Putamen (tissue), 1 donor: ENCODE results near the gene WDFY4.

Experiments
- DNase-seq: peaks from one replicate; pipeline ENCODE4 v3.0.0-alpha.2; 2016; ENCODE audit warnings: low spot score

The WDFY4 gene

DNA sequence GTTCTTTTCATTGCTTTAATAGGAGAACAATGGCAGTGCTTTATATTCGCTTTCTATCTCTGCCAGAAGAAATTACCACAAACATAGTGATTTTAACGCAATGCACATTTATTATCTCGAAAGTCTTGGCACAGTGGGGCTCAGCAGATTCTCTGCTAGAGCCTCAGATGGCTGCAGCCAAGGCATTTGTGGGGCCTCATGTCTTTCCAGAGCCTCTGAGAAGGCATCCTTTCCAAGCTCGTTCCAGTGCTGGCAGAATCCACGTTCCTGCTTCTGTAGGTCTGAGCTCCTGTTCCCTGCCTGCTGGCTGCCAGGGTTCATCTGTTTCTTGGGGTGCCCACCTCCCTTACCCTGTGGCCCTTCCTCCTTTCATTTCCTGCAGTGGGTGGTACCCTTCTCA, 194.8 kb downstream of the WDFY4 start:
- no peak for DNase-seq

DNA sequence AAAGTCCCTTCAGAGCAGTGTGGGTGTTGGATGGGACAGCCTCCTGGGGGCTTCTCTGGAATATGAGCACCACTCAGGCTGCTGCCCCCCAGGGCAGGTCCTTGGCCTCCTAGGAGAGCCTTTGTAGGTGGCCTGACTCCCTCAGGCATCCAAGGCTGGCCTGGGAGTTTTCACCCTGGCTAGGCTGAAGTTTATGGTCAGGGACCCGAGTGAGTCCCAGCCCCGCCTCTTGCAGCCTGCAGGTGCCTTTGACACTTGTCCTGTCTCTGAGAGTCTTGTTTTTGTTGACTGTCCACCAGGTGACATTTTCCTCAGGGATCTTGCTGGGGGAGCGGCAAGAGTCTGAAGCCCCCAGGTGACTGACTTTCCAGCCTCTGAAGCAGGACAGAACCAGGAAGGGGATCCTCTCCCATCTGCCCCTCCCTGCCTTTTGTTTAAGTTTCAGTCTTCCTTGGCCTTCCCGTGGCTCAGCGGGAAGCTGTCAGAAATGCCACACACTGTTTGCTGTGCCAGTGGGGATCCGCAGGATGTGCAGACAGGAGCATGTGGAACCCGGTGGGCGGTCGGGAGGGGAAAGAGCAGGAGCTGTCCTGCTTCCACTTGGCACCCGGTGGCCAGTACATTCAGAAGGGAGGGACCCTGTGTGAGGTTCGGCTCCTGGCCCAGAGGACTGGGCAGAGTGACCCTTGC, 195.5 kb downstream of the WDFY4 start:
- DNase-seq: no peak

DNA sequence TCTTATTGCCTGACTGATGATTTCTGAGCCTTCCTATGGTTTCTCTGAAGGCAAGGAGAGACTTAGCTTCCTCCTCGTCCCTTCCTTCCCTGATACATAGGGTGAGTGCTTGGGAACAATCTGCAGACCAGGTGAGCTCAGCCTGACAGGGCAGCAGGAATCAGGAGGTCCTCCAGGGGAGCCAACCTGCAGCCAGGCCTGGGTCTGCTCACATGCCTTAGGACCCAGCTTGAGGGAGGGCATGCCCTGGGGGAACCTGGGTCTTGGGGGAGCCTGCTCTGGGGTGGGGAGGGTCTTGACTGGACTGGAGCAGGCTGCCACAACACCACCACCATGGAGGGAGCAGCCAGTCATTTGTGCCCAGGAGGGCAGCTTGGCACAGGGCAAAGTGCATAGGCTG, 197.3 kb downstream of the WDFY4 start:
- DNase-seq: no peak

DNA sequence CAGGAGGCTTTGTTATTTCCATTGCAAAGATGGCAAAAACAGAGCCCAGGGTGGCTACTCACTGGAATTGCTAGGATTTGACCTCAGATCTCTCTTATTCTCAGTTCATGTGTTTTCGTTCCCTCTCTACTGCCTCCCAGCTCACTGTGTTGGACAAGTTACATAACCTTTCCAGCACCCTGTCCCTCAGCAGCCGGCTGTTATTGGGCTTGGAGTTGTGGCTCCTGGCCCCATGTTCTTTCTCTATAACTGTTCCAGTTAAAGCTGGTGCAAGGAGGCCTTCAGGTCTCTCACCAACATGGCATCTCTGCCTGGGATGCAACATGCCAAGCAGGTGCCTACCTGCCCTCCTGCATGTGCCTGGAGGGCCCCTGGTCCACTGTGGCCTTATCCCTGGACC, 198.2 kb downstream of the WDFY4 start:
- no peak for DNase-seq

DNA sequence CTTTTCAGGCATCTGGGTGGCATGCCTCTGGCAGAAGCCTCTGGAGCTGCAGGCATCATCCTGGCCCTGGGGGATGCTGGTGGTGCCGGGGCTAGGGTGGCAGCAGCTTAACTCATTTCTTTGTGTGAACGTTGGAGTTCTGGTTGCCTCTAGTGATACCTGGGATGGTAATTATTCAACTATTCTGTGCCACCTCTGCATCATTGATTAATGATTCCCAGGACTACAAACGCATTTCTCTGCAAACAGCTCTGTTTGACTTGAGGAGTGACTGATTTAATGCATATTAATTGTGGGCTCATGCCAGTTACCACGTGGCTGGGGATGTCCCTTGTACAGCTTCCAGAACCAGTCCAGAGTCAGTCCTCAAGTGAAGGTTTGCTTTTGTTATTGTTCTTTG, 199.0 kb downstream of the WDFY4 start:
- no peak for DNase-seq

DNA sequence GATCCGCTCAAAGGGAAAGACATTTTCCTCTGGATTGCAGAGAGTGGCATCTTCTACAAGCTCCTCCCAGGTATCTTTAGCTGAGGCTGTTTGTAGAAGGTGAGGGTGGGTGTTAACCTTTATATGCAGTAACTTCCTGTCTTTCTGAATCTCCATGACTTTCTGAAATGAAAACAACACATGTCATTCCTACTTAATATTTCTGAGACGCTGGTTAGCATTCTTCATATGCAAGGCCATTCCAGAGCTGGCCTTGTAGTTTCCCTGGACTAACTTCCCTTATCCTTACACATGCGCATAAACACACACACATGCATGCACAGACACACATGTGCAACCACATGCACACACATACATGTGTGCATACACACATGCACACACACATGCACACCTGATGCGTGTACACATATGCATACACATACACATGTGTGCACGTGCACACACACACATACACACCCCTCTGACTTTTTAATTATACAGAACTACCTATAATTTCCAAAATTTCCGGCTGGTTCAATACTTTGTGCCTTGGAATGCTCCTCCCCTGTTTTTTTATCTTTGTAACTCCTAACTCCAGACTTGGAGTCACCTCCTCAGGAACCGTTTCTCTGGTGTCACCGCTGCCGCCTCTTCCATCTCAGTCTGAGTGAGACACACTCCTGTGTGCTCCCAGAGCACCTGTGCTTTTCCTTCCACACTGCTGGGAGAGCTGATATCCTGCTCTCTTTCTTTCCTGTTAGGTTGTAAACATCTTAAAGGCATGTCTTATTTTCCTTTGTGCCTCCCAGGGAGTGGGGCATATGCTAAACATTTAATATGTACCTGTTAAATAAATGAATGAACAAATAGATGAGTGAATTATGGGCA, 199.7 kb downstream of the WDFY4 start:
- no peak for DNase-seq

DNA sequence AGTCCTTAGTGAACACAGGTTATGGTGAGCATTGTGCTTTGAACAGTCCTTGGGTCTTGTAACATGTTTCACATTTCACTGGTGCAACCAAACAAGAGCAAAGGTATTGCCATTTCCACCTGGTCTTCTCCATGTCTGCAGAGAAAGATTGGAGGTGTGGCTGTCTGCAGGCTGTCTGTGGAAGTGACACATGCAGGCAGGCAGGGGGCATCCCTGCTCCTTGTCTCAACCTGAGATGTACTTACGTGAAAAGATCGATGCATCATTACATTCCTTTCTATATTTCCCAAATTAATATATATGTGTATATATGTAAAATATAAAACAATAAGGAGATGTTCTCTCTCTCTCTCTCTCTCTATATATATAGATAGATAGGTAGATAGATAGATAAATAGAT, 200.7 kb downstream of the WDFY4 start:
- peak; percentile 9 for DNase-seq

DNA sequence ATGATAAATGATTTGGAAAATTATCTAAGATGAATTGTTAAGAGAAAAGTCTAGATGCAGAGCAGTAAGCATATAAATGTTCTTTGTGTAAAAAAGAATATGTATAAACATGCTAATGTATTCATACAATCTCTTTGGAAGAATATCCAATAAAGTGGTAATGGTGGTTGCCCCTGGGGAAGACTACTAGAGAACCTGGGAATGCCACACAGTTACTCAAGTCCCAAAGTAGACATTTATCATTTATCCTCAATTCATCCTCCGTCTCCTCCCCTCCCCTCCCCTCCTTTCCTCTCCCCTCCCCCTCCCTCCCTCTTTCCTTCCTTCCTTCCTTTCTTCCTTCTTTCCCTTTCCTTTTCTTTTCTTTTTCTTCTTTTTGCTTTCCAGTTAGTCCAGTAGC, 203.3 kb downstream of the WDFY4 start:
- no peak for DNase-seq

DNA sequence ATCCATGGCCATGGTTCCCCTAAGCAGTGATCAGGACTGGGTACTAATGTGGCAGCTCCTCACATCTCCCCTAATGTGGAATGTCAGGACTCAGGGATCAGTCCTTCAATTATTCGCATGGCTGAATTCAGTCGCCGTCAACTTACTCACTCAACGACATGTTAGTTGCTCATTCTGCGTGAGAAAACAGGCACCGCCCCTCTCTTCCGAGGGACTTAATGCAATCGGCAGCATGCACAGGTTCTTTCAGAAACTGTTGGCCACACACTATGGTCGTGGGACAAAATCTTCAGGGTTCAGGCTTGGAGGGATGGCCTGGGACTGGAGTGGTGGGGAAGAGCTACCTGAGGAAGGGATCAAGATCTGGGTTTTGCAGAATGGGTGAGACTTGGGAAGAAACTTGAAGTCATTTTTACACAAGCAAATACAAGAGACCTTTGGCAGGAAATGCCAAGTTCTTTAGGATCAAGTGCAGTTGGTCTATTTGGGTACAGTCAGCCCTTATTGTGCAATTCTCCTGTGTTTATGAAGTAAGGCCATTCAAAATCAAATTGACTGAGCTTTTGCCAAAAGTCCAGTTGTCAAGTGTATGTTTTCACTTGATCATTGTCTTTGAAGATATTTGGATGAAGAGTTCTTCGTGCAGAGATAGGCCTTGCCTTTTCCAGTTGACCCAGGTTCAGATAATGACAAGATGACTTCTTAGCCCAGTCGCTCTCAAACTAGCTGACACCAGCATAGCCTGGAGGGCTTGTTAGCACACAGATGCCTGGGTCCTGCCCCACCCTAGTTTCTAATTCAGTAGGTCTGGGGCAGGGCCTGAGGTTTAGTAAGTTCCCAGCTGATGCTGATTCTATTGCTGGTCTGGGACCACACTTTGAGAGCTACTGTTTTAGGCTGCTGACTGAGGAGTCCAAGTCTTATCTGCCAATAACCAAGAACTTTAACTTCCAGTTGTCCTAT, 206.5 kb downstream of the WDFY4 start:
- no peak for DNase-seq

DNA sequence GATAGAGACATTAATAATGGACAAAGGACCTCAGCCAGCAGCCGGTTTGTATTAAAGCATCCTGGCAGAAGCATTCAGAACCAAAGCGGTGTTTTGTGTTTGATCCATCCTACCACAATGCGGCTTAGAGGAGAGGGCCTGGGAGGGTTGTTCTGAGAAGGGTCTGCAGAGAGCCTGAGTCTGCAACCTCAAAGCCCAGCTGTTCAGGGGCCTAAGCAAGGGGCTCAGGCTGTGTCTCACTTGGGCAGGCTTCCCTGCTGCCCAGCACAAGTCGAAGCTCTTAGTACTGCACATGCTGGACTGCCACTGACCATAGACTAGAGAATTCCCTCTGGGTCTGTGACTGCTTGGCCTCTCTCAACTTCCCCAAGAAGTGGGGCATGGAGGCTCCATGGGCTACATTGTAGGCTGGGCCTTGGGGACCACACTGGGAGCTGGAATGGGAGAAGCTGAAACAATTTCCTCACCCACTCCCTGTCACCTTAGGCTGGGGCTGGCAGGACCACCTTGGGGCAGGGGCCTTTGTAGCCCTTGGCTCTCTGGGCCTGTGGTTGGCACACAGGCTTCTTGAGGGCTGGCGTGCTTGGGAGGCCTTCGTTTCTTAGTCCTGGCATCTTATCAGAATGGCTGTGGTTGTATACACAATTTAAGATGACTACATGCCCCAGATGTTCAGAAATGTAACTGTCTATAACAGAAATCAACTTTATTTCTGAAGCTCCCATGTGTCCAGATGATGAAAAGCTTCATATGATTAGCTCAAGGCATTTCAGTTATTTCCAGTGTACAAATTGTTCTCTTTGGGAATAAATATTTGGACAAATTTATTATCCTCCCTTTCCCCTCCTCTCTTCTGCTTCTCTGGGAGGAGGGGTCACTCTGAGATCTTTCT, 210.5 kb downstream of the WDFY4 start:
- no peak for DNase-seq

DNA sequence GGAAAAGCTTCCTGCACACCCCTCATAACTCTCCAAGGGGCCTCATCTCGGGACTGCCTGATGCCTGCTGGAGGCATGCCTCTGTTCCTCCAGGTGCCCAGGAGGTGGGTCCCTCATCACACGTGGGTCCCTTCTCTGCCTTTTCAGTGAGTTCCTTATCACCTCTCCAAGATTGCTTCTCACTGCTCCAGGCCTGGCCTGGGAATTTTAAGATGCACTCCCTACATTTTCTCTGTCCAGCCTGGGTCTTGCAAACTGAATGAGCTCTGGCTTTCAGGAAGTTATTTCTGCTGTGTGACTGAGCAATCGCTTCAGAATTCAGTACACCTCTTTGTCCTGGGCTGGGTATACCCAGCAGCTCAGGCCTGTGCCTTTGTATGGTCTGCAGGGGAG, 211.1 kb downstream of the WDFY4 start:
- DNase-seq: no peak

DNA sequence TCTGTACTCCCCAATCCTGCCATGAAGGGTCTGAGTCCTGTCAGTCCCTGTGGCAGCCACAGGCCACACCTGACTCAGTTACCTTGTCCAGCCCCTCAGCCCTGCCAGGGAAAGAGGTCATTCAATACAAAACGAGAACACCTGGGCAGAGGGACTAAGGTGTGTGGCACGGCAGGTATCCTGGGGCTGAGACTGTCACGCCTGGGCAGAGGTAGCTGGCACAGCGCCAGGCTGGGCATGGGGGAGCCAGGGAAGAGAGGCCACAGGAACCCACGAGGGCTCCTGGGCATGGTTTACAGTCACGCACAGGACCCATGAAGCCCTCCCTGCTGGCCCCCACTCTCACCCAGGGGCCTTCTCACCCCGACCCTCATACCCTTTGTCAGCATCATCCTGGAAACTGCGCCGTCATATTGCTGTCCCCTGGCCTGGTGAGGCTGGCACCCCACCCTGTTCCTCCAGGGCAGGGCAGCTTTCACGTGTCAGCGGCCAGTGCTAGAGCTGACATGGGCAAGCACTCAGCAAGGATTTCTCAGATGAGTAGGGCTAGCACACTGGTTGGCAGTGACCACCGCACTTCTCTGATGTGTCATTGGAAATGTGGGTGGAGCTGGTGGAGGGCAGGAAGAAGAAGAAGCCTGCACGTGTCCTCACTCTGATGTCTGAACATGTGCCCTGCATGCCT, 212.2 kb downstream of the WDFY4 start:
- DNase-seq: no peak

DNA sequence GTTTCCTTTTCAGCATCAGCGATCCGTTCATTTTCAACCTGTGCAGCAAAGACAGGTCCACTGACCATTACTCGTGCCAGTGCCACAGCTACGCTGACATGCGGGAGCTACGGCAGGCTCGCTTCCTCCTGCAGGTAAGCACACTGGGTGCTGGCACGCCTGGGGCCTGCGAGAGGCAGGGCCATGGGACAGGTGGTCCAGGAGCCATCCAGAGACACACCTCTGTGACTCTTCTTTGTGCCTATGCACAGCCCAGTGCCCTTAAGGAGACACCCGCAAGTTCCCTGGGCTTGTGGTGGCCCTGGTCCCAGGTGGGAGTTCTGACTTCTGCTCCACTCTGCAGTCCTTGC, 212.7 kb downstream of the WDFY4 start:
- no peak for DNase-seq

DNA sequence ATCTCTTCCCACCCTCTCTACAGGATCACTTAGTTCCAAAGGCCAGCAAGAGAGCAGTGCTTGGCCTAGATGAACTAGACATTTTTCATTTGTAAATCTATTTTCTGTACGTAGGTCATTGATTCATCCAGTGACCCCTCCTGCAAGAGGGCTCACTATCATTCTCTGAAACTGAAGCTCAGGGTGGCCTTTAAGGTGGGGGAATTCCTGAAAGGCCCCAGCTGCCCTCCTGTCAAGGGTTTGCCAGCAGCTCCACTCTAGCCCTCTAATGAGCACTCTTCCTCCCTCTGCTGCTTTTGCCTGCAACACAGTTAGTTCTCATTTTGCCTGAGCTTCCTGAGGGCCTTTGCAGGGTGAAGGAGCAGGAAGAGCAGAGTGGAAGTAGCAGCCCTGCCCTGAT, 213.8 kb downstream of the WDFY4 start:
- no peak for DNase-seq

DNA sequence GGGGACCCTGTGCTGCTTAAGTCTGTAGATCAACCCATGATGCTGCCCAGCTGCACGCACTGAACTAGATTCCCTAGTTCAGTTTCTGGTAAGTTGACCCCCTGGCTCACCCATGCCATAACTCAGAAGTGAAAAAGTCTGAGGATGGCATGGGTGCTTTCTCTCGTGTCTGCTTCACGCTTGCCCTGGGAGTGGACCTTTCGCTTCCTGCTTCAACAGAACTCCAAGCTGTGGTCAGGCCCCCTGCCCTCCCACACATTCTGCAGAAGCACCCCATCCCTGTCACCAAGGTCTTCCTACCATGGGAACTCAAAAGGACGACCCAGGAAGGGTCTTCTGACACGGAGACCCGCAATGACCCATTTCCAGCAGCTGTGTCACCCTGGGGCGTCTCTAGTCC, 215.1 kb downstream of the WDFY4 start:
- no peak for DNase-seq

DNA sequence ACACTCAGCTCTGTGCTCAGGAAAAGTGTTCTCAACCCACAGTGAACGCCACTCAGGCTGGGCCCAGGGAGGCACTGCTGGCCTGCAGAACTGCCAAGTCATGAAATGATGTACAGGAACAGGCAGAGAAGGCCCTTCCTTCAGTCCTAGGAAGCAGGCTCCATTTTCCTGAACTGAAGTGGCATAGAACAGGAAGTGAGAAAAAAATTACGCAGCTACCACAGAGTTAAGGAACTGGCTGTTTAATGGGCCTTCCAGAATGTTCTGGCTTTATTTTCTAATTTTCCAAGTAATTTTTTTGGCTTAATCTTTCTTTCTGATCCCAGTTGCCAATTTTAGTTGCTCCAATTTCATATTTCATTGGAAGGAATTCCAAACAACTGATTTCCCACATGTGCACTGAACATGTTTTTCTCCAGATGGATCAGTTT, 215.7 kb downstream of the WDFY4 start:
- no peak for DNase-seq

DNA sequence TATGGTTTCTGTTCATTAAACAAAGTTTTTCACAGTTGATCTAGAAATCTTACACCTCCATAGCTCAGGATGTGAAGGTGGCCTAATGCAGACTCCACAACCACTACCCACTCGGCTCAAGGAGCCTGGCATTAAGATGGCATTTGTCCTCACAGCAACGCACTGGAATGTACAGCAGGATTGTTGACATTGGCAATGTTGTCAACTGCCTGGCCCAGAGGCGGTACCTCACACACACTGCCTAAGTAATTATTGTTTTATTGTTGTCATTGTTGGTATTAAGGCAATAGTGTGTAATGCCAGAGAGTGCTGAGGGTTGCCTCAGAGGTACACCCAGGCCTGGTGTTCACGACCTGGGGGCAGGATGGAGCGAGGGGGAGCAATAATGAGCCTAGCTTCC, 216.6 kb downstream of the WDFY4 start:
- no peak for DNase-seq

DNA sequence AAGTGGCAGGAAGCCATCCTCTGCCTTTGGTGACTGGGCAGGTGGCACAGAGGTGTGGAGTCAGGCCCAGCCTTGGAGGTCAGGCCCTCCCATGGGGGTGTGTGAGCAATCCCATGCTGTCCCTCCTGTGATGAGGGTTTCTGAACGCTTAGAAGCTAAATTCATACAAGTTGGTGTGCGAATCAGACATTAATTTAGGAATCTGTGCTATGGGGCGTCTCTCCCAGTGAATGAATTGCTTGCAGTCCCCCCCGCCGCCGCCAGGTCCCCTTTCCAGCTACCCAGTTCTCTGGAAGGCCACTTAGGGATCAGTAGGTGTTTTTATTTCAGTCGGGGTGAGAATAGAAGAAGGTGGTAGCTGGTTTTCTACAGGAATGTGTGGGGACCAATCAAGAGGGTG, 217.4 kb downstream of the WDFY4 start:
- DNase-seq: no peak

DNA sequence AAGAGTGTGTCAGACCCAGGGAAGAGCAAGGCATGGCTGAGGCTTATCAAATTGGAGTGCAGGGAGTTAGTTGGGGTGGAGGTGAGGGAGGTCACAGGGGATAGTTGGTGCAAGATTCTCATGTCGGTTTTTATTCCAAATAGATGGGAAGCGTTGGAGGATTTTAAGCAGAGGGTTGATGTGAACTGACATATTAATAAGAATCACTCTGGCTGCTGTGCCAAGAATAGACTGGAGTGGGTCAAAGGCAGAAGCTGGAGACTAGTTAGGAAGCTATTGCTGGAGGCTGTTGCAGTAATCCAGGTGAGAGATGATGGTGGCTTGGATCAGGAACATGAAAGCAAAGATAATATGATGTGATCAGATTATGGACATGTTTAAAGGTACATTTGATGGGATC, 218.5 kb downstream of the WDFY4 start:
- DNase-seq: peak; percentile 70

DNA sequence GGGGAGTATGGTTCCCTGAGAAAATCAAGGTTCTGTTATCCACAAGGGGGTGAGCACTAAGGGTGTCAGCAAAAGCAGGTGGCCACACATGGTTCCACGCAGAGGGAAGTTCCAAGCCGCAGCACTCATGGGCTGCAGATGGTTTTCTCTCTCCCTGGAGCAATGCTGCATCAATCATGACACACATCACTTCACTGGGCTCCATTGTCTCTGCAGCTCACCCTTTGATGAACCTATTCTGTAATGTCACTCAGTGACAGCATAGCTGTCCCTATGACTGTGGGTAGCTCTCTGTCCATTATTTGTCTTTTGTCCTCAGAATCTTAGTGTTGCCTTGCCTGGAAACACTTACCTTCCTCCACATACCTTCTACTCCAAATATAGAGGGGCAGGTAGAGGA, 220.2 kb downstream of the WDFY4 start:
- no peak for DNase-seq

DNA sequence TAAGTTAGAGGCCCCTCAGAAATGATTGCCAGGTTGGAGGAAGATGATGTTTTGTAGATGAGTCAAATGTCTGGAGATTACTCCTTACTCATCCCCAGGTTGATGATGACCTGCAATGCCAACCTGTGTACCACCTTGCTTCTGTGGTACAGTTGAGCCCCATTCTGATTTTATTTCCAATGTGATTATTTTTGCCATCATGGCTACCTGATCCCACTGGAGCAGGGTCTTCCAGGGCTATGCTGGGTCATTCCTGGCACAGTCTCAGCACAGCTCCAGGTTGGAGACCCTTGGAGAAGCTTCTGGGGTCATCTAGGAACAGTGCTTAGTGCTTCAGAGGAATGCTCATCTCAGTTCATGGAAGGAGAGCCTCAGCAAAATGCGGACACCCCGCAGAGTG, 220.6 kb downstream of the WDFY4 start:
- DNase-seq: no peak
